ENCODE measurements around the gene RRBP1.

DNA sequence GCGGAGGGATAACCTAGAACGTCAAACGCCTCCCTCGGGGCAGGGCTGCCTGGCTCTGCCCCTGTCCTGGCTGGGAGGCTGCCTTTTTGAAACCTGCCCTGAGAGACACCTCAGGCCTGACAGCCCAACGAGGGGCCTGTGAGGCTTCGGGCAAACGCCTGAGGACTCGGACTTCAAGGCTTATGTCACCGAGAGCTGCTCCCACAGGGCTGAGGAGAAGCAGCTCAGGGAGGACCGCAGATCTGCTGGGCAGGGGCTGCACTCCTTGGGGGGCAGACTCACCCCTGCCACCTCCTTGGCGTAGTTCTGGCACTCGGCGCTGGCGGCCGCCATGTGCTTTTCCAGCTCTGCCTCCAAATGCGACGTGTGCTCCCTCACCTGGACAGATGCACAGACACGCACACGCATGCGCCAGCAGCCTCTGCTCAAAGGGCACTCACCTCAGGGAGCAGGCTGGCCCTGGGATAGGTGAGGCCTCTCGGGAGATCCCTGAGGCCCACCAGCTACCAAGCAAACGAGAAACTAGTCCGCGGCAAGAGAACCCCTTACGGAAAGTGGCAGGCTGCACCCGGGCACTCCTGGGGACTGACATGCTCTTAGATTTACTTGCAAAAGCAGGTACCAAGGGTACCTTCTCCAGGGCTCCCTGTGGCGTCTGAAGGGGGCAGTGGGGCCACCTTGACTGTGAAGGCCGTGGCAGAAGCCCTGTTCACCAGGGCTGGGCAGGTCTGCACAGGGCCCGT is 62.5 kb downstream of the RRBP1 start:
- TF ChIP-seq POLR2A (IDR thresholded peaks at IDR 0.05): no peak
- TF ChIP-seq, protein P1, sequence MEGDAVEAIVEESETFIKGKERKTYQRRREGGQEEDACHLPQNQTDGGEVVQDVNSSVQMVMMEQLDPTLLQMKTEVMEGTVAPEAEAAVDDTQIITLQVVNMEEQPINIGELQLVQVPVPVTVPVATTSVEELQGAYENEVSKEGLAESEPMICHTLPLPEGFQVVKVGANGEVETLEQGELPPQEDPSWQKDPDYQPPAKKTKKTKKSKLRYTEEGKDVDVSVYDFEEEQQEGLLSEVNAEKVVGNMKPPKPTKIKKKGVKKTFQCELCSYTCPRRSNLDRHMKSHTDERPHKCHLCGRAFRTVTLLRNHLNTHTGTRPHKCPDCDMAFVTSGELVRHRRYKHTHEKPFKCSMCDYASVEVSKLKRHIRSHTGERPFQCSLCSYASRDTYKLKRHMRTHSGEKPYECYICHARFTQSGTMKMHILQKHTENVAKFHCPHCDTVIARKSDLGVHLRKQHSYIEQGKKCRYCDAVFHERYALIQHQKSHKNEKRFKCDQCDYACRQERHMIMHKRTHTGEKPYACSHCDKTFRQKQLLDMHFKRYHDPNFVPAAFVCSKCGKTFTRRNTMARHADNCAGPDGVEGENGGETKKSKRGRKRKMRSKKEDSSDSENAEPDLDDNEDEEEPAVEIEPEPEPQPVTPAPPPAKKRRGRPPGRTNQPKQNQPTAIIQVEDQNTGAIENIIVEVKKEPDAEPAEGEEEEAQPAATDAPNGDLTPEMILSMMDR (IDR thresholded peaks at IDR 0.05): no peak

All from breast epithelium (tissue), 3 donors.